ENCODE measurements around the gene AGPAT3. TPM values are rescaled to one million over a fixed set of nuclear protein-coding genes. Genes with fewer than 3 reads are reported as not detected.
"Not testable (repeated sequence)": the region's sequence is repeated elsewhere in the genome, so short reads cannot be mapped to it uniquely, and the experiment has no call there.

The AGPAT3 gene
- total RNA-seq, 1 donor from 2014 or later: 84.7 TPM

DNA sequence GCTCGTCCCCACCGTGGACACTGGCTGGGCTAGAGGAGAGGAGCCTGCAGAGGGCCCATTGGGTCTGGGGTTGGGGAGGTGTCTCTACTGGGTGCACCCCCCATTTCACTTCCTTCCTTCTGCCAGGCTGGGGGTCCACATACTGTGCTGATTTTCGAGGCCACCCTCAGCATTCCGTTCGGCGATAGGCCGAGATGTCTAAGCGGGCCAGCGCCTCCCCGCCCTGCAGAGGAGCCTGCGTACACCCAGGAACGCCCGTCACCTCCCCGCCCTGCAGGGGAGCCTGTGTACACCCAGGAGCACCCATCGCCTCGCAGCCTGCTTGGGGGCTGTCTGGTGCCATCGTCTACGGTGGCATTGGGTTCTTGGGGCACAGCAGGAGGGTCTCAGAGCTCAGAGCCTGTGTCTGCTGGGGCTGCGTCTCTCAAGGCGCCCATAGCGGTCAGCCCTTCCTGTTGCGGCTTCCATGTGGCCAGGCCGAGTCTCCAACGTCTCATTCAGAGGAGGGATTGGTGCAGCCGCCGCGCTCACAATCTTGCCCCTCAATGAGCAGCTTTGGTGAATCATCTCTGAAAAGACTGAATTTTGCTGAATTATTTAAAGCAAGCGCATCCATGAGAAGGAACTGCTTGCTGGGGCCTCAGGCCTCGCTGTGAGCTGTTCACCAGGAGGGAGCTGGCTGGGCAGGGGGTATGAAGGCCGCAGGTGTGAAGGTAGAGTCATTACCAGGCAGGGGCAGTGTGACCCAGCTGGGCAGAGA lies 30.7 kb upstream of the AGPAT3 start:
- no peak for DNase-seq (ENCODE audit: low spot score)

GRCh38 chr21:43835050-43835449 lies 30.0 kb upstream of the AGPAT3 start:
- no peak for DNase-seq (ENCODE audit: low spot score)

DNA sequence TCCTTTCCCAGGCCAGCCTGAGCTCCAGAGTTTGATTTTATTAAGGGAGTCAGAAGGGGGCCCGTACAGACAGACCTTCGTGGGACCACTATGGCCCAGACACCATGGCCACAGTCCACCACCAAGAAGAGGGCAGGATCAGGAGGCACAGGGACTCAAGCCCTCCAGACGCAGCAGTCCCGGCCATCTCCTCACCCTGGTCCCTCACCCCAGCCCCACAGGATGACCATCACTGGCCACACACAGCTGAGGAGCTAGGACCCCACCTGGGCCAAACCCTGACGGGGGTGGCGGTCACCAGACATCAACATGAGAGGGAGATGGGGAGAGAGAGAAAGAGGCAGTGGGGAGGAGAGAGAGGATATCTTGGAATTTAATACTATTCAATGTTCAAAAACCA lies 29.2 kb upstream of the AGPAT3 start:
- DNase-seq (ENCODE audit: low spot score): no peak

DNA sequence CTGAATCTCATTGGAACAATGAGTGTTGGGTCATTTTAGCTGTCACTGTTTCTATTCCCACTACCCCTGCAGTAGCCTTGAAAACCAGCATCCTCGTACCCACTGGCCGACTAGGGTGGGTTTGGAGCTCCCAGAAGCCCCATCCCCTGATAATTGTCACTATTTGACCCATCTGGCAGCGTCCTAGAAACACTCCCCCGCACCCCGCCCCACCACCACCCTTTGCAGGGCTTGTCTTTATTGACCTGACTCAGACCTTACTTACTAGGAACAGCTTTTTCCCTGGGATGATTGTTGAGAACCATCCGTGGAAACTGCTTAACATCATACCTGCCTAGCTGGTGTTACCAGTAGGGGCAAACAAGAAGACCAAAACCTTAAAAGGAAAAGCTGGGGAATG lies 28.4 kb upstream of the AGPAT3 start:
- DNase-seq (ENCODE audit: low spot score): no peak

DNA sequence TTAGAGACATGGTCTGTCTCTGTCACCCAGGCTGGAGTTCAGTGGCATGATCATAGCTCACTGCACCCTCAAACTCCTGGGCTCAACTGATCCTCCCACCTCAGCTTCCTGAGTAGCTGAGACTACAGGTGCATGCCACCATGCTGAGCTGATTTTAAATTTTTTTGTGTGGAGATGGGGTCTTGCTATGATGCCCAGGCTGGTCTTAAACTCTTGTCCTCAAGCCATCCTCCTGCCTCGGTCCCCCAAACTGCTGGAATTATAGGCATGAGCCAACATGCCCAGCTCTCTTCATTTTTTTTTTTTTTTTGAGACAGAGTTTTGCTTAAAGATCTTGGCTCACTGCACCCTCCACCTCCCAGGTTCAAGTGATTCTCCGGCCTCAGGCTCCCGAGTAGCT lies 24.8 kb upstream of the AGPAT3 start:
- DNase-seq (ENCODE audit: low spot score): no peak

- no peak for DNase-seq (ENCODE audit: low spot score)
Measured at GRCh38 chr21:43842742-43843141, 22.3 kb upstream of the AGPAT3 start.

DNA sequence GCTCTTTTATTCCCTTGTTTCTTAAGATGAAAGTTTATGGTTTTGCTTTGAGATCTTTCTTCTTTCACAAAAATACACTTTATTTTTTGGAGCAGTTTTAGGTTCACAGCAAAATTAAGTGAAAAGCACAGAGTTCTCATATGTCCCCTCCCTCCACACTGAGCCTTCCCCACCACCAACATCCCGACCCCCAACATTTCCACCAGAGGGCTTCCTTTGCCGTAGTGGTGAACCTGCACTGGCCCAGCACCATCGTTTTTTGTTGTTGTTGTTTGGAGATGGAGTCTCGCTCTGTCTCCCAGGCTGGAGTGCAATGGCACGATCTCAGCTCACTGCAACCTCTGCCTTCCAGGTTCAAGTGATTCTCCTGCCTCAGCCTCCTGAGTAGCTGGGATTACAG lies 20.1 kb upstream of the AGPAT3 start:
- DNase-seq (ENCODE audit: low spot score): not testable (repeated sequence)

DNA sequence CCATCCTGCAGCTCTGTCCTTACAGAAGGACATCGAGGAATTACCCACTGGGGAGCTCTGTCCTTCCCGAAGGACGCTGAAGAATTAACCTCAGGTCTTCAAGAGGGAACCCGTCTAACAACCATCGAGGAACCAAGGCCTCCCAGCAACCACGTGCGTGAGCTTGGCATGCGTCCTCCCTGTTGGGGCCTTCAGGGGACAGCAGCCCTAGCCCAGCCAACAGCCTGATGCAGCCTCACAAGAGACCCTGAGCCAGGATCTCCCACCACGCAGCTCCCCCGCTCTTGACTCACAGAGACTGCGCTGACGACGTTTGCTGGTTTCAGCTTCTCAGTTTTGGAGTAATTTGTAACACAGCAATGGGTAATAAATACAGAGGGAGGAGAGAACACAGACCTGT lies 19.6 kb upstream of the AGPAT3 start:
- DNase-seq (ENCODE audit: low spot score): no peak

DNA sequence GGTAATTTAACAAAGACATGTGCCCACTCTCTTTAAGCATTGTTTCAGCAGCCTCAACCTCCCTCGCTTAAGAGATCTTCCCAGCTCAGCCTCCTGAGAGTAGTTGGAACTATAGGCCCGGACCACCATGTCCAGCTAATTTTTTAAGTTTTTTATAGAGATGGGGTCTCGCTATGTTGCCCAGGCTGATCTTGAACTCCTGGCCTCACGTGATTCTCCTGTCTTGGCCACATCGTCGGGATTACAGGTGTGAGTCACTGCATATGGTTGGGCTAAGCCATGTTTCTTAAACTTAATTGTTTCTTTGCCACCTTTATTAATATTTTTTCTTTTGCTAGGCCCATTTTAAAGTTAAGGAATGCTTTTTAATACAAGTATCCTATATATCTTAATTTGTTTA lies 18.6 kb upstream of the AGPAT3 start:
- no peak for DNase-seq (ENCODE audit: low spot score)

GRCh38 chr21:43847301-43847700 lies 17.7 kb upstream of the AGPAT3 start:
- DNase-seq (ENCODE audit: low spot score): no peak

- no peak for DNase-seq (ENCODE audit: low spot score)
Measured at GRCh38 chr21:43848771-43849170, 16.3 kb upstream of the AGPAT3 start.

- no peak for DNase-seq (ENCODE audit: low spot score)
Measured at GRCh38 chr21:43849532-43850299, 15.3 kb upstream of the AGPAT3 start.

DNA sequence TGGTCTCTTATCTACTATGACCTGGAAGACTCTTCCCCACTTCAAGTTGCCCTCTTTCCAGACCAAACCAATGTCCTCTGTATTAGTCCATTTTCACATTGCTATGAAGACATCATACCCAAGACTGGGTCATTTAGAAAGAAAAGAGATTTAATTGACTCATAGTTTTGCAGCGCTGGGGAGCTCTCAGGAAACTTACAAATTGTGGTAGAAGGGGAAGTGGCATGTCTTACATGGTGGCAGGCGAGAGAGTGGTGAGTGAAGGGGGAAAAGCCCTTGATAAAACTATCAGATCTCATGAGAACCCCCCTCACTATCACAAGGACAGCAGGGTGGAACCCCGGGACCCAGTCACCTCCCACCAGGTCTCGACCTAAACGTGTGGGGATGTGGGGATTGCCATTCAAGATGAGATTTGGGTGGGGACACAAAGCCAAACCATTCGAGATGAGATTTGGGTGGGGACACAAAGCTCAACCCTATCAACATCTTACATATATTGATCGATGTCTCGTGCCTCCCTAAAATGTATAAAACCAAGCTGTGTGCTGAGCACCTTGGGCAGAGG lies 14.2 kb upstream of the AGPAT3 start:
- DNase-seq (ENCODE audit: low spot score): no peak

DNA sequence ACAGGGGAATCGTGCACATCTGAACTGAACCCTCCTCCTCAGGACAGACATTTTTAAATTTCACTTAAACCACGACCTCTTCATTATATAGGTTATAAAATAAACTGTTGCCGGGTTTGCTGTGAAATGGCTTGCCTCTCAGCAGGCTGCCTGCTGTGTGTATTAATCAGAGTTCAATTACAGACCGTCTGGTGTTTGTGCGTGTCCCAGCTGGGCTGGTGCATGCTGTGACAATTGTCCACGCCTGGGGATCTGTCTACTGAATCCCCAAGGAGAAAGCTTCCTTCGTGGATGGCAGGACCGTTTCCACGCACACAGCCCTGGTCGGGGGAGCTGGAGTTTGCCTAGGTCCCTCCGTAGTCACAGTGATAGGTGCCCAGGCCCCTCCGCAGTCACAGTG lies 13.4 kb upstream of the AGPAT3 start:
- DNase-seq (ENCODE audit: low spot score): no peak

DNA sequence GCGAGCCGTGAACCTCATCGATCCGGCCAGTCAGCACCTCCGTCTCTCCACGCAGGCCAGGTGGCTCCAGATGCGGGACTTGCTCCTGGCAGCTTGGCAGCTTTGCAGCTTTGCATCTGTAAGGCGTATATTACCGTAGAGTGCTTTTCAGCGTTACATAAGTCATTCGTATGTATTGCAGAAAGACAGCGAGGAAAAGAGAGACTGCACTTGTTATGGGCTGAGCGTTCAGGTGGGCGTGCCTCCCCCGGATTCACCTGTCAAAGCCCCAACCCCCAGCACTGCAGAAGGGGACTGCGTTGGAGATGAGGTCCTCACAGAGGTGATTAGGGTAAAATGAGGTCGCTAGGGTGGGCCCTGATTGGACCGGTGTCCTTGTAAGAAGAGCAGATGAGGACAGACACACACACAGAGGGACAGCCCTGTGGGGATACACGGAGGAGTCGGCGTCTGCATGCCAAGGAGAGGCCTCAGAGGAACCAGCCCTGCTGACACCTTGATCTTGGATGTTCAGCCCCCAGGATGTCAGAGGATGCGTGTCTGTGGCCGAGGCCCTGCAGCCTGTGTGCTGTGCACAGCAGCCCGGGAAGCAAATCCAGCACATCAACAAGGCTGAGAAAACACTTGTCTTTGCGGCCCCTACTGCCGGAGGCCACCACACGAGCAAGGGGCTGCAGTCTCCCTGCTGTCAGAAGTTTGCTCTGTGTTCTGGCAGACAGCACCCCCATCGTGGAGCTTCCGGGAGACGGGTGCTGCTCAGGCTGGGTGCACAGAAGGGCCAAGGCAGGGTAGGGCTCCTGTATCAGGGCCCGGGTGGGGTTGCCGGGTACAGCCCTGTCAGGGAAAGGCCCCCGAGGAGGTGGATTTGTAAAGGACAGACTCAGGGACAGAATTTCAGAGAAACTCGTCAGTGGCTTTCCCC lies 10.9 kb upstream of the AGPAT3 start:
- no peak for DNase-seq (ENCODE audit: low spot score)

- DNase-seq (ENCODE audit: low spot score): no peak
Measured at GRCh38 chr21:43854773-43855633, 10.0 kb upstream of the AGPAT3 start.

DNA sequence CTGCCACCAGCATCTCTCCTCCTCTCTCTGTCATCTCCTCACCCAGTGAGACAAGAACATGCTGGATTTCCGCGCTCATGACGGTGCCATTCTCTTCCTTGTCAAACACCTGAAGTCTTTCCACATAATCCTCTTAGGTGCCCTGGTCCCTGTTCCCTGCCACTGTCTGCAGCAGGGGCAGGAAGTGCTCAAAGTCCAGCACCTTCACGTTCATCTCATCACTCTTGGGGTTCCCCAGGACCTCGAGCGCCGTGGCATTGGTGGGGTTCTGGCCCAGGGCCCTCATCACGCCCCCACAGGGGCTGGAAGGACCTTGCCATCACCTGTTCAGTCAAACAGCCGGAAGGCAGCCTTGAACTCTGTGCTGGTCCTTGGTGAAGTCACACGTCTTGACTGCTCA lies 9.1 kb upstream of the AGPAT3 start:
- DNase-seq (ENCODE audit: low spot score): no peak

GRCh38 chr21:43858806-43859648 lies 6.0 kb upstream of the AGPAT3 start:
- DNase-seq (ENCODE audit: low spot score): no peak

DNA sequence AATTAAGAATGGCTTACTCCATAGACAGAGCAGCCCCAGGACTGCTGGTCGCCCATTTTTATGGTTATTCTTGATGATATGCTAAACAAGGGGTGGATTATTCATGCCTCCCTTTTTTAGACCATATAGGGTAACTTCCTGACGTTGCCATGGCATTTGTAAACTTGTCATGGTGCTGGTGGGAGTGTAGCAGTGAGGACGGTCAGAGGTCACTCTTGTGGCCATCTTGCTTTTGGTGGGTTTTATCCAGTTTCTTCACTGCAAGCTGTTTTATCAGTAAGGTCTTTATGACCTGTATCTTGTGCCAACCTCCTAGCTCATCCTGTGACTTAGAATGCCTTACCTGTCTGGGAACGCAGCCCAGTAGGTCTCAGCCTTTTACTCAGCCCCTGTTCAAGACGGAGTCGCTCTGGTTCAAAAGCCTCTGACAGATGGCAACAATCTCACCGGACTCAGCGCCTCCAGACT lies 5.2 kb upstream of the AGPAT3 start:
- no peak for DNase-seq (ENCODE audit: low spot score)

GRCh38 chr21:43861706-43862105 lies 3.3 kb upstream of the AGPAT3 start:
- DNase-seq (ENCODE audit: low spot score): no peak

All from ureter (tissue), 1 donor.